Left lung (tissue), 10 donors: ENCODE data around the gene ENOX1. TPM values are rescaled to one million over a fixed set of nuclear protein-coding genes. Genes with fewer than 3 reads are reported as not detected.

Experiments
- ATAC-seq: fragments of 200-7000 bp; cut with Tn5 transposase; one replicate; pipeline ENCODE4 v1.9.1; 2020; ENCODE audit warnings: moderate library complexity
- DNase-seq, 4 donors: peaks; one replicate each; pipeline ENCODE4 v3.0.0-alpha.2; 2013 to 2020
- H3K27ac ChIP-seq, 2 donors: fragments of 200-600 bp; sonication (generic) in 1 of 2; one replicate each; pipeline versions ENCODE4 v1.5.0 to v1.8.0; 2020 to 2021
- H3K27me3 ChIP-seq, 2 donors: fragments of 200-600 bp; sonication (generic) in 1 of 2; one replicate each; pipeline versions ENCODE4 v1.5.0 to v1.8.0; 2020 to 2021
- H3K36me3 ChIP-seq, 2 donors: fragments of 200-600 bp; sonication (generic) in 1 of 2; one replicate each; pipeline versions ENCODE4 v1.5.0 to v1.8.0; 2020 to 2021
- H3K4me1 ChIP-seq, 2 donors: fragments of 200-600 bp; one replicate each; pipeline ENCODE4 v1.8.0; 2021
- H3K4me3 ChIP-seq, 2 donors: fragments of 200-600 bp; sonication (generic) in 1 of 2; one replicate each; pipeline versions ENCODE4 v1.5.0 to v1.8.0; 2020 to 2021; ENCODE audit warnings: mild to moderate bottlenecking in 1 of 2
- H3K9me3 ChIP-seq, 2 donors: fragments of 200-600 bp; sonication (generic) in 1 of 2; one replicate each; pipeline versions ENCODE4 v1.5.0 to v1.8.0; 2020 to 2021
- CTCF ChIP-seq, 2 donors: fragments of 200-600 bp; sonication (generic) in 1 of 2; IDR thresholded peaks; one replicate each; pipeline versions ENCODE4 v1.5.0 to v1.8.0; 2021; ENCODE audit warnings: antibody characterized with exemption in 2 of 2
- intact Hi-C, 2 donors: fragments of 100-400 bp; cut with DNase I; formaldehyde crosslinking; loops; one replicate each; pipeline versions ENCODE4 v1.11.2 to v1.14.2; 2022
- polyA plus RNA-seq, 6 donors: library from polyadenylated mRNA; unstranded; fragments of 120-200 nt; gene quantifications; one replicate each; pipeline ENCODE4 v1.2.1, GENCODE V29; 2013; ENCODE audit not compliant: insufficient read length in 6 of 6
- total RNA-seq, 2 donors: library from RNA; stranded (reverse); fragmentation: NEBNext Ultra II Directional; extraction: Animal tissue kit (Norgen Biotek cat#: 25700); gene quantifications; one replicate each; pipeline ENCODE4 v1.2.1, GENCODE V29; 2021
- donor health status: DM: no; HTN: yes; CAD: no.
- donor health status: DM: no; HTN: no; CAD: no.

The ENOX1 gene
- total and polyA plus RNA-seq, 8 donors = 1.5 to 9.0 (median 6.8) TPM

- intact Hi-C loops = no loop called here
- TF ChIP-seq CTCF (IDR thresholded peaks at IDR 0.05) = no peak
- no peak overlapping the region for H3K27ac ChIP-seq
- no peaks in the 10 kb centered on the region for H3K36me3 ChIP-seq
- DNase-seq (no peak), ATAC-seq (no peak)
- no peak overlapping the region for H3K4me3 ChIP-seq
- no peaks in the 10 kb centered on the region for H3K4me1 ChIP-seq
- H3K27me3 ChIP-seq = no peaks in the 10 kb centered on the region
- H3K9me3 ChIP-seq = no peaks in the 10 kb centered on the region
Observed at GRCh38 chr13:43444081-43444480, 342.7 kb downstream of the ENOX1 start.

GRCh38 chr13:43441899-43442499 is 344.8 kb downstream of the ENOX1 start:
- Histone ChIP-seq H3K27ac (no peak overlapping the region), H3K36me3 (no peaks in the 10 kb centered on the region), H3K27me3 (no peaks in the 10 kb centered on the region), H3K4me3 (no peak overlapping the region), H3K9me3 (no peaks in the 10 kb centered on the region), H3K4me1 (no peaks in the 10 kb centered on the region)
- ATAC-seq (no peak), DNase-seq (no peak)
- no peak for TF ChIP-seq CTCF (IDR thresholded peaks at IDR 0.05)
- intact Hi-C loops = no loop called here

GRCh38 chr13:43441464-43441863 is 345.3 kb downstream of the ENOX1 start:
- Histone ChIP-seq H3K27me3 (no peaks in the 10 kb centered on the region), H3K9me3 (no peaks in the 10 kb centered on the region), H3K27ac (no peak overlapping the region), H3K36me3 (no peaks in the 10 kb centered on the region), H3K4me3 (no peak overlapping the region), H3K4me1 (no peaks in the 10 kb centered on the region)
- DNase-seq (no peak), ATAC-seq (no peak)
- TF ChIP-seq CTCF (IDR thresholded peaks at IDR 0.05) = no peak
- intact Hi-C loops = no loop called here

- no peaks in the 10 kb centered on the region for H3K27me3 ChIP-seq
- no peaks in the 10 kb centered on the region for H3K9me3 ChIP-seq
- no peak for TF ChIP-seq CTCF (IDR thresholded peaks at IDR 0.05)
- no peak overlapping the region for H3K4me3 ChIP-seq
- H3K4me1 ChIP-seq = no peaks in the 10 kb centered on the region
- no peak for DNase-seq
- H3K27ac ChIP-seq = no peak overlapping the region
- H3K36me3 ChIP-seq = no peaks in the 10 kb centered on the region
- intact Hi-C loops = no loop called here
- ATAC-seq = no peak
Observed at GRCh38 chr13:43434191-43434590, 352.6 kb downstream of the ENOX1 start.

- no peaks in the 10 kb centered on the region for H3K9me3 ChIP-seq
- DNase-seq (no peak), ATAC-seq (no peak)
- no peak overlapping the region for H3K27ac ChIP-seq
- no peaks in the 10 kb centered on the region for H3K4me1 ChIP-seq
- H3K36me3 ChIP-seq = no peaks in the 10 kb centered on the region
- H3K4me3 ChIP-seq = no peak overlapping the region
- no peak for TF ChIP-seq CTCF (IDR thresholded peaks at IDR 0.05)
- intact Hi-C loops = no loop called here
- H3K27me3 ChIP-seq = no peaks in the 10 kb centered on the region
Observed at GRCh38 chr13:43433691-43434141, 353.1 kb downstream of the ENOX1 start.
